Measurements from ENCODE around the gene LIG3. TPM values are rescaled to one million over a fixed set of nuclear protein-coding genes. Genes with fewer than 3 reads are reported as not detected.

Gene LIG3
- total and polyA plus RNA-seq, 2 of the 13 experiments (the other 11 are each of a cell fraction or from before 2014, with no cell fraction given), result 34.4 to 36.2 TPM

- Histone ChIP-seq H3K4me1 (ENCODE audit: insufficient read depth, low read length) (peaks cover 18% of the 10 kb centered on the region), H3K4me2 (ENCODE audit: low read depth, low read length) (no peak overlapping the region), H4K20me1 (ENCODE audit: insufficient read depth, low read length) (no peaks in the 10 kb centered on the region), H2AFZ (ENCODE audit: low read length) (no peak overlapping the region), H3K9ac (ENCODE audit: insufficient read depth, low read depth, low read length) (no peak overlapping the region), H3K9me3 (ENCODE audit: low read length) (no peaks in the 10 kb centered on the region), H3K27me3 (ENCODE audit: control insufficient read depth in 1 of 2, insufficient read depth in 2 of 2, low read length in 2 of 2) (no peaks in the 10 kb centered on the region; a peak in 1 of 5 replicates), H3K27ac (ENCODE audit: extremely low read length, insufficient read depth, low read length) (no peak overlapping the region), H3K79me2 (ENCODE audit: insufficient read depth, low read length) (peaks cover 21% of the 10 kb centered on the region), H3K4me3 (replicated peaks in 1 of 3; ENCODE audit: insufficient read depth in 1 of 3, low read depth in 2 of 3, low read length in 3 of 3) (no peak overlapping the region), H3K36me3 (replicated peaks in 1 of 2; ENCODE audit: control insufficient read depth in 1 of 2, insufficient read depth in 2 of 2, low read length in 2 of 2) (no peaks in the 10 kb centered on the region)
- CTCF ChIA-PET (ENCODE audit: low intra/inter-chr PET ratio, low total read pairs), result no interaction called here
- intact Hi-C loops (cut with micrococcal nuclease; ENCODE audit: unreplicated experiment) (no loop called here), in situ Hi-C loops (cut with HindIII; ENCODE audit: extremely low pct_ligation_motif_present, low pct_unique_long_range_greater_than_20kb) (no loop called here)
- BruUV-seq (replicated peaks), result no TSS peak
- POLR2A ChIA-PET, result no interaction called here
- no peak for DNase-seq (ENCODE audit: low spot score)
- 76% methylated on average over 1 of the region's 1 CpG for WGBS (ENCODE audit: low lambda C conversion rate)
- no peak for ATAC-seq
- FAIRE-seq, result no peak
- TF ChIP-seq TP53 (CRISPR knock-in tag; conservative IDR thresholded peaks at IDR 0.05), result no peak
- TF ChIP-seq ZBTB7A (CRISPR knock-in tag; IDR thresholded peaks at IDR 0.05), result no peak
- no peak for TF ChIP-seq TBX2 (CRISPR knock-in tag; IDR thresholded peaks at IDR 0.05; ENCODE audit: borderline replicate concordance)
- peak; percentile 53 for TF ChIP-seq ATF7 (IDR thresholded peaks at IDR 0.05)
- TF ChIP-seq ATF7 (CRISPR knock-in tag; IDR thresholded peaks at IDR 0.05), result no peak
- TF ChIP-seq ZNF841 (CRISPR knock-in tag; IDR thresholded peaks at IDR 0.05; ENCODE audit: borderline replicate concordance), result no peak
- no peak for TF ChIP-seq ZNF83 (CRISPR knock-in tag; IDR thresholded peaks at IDR 0.05; ENCODE audit: borderline replicate concordance)
- TF ChIP-seq ATF1 (CRISPR knock-in tag; IDR thresholded peaks at IDR 0.05), result no peak
- TF ChIP-seq MAFK (conservative IDR thresholded peaks at IDR 0.05 in 1 of 2, IDR thresholded peaks at IDR 0.05 in 1 of 2; ENCODE audit: low read length in 2 of 2), result peak in 1 of 2 experiments; percentile 26; a peak in 1 of 4 replicates
- no peak for TF ChIP-seq ZNF563 (CRISPR knock-in tag; IDR thresholded peaks at IDR 0.05)
- no peak for TF ChIP-seq TBP (CRISPR knock-in tag; IDR thresholded peaks at IDR 0.05)
- TF ChIP-seq MAFG (CRISPR knock-in tag; IDR thresholded peaks at IDR 0.05), result no peak
- no peak for TF ChIP-seq SKIL (CRISPR knock-in tag; IDR thresholded peaks at IDR 0.05; ENCODE audit: borderline replicate concordance)
- TF ChIP-seq ZNF567 (CRISPR knock-in tag; IDR thresholded peaks at IDR 0.05; ENCODE audit: borderline replicate concordance), result no peak
- TF ChIP-seq ARHGAP35 (CRISPR knock-in tag; IDR thresholded peaks at IDR 0.05; ENCODE audit: borderline replicate concordance), result no peak
- TF ChIP-seq XRCC5 (optimal IDR thresholded peaks at IDR 0.05; ENCODE audit: low read length), result no peak
- TF ChIP-seq ZNF879 (CRISPR knock-in tag; IDR thresholded peaks at IDR 0.05), result no peak
- TF ChIP-seq ZNF747 (CRISPR knock-in tag; IDR thresholded peaks at IDR 0.05; ENCODE audit: borderline replicate concordance), result no peak
- TF ChIP-seq NFYB (CRISPR knock-in tag; IDR thresholded peaks at IDR 0.05), result no peak
- TF ChIP-seq ZKSCAN1 (IDR thresholded peaks at IDR 0.05; ENCODE audit: low read length), result no peak
- peak; percentile 82 for TF ChIP-seq CREB1 (IDR thresholded peaks at IDR 0.05)
- no peak for TF ChIP-seq CREB1 (CRISPR knock-in tag; IDR thresholded peaks at IDR 0.05)
- TF ChIP-seq, protein P1, sequence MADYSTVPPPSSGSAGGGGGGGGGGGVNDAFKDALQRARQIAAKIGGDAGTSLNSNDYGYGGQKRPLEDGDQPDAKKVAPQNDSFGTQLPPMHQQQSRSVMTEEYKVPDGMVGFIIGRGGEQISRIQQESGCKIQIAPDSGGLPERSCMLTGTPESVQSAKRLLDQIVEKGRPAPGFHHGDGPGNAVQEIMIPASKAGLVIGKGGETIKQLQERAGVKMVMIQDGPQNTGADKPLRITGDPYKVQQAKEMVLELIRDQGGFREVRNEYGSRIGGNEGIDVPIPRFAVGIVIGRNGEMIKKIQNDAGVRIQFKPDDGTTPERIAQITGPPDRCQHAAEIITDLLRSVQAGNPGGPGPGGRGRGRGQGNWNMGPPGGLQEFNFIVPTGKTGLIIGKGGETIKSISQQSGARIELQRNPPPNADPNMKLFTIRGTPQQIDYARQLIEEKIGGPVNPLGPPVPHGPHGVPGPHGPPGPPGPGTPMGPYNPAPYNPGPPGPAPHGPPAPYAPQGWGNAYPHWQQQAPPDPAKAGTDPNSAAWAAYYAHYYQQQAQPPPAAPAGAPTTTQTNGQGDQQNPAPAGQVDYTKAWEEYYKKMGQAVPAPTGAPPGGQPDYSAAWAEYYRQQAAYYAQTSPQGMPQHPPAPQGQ (CRISPR knock-in tag; IDR thresholded peaks at IDR 0.05; ENCODE audit: borderline replicate concordance), result no peak
Measured at GRCh38 chr17:34958438-34958837, 21.9 kb upstream of the LIG3 start.

Measured in HepG2 (cell line).